Measurements from ENCODE around the gene PGAM2. TPM values are rescaled to one million over a fixed set of nuclear protein-coding genes. Genes with fewer than 3 reads are reported as not detected.
A peak's percentile ranks its signal among the peaks of the same experiment; 100 is the strongest.
"Not testable (repeated sequence)": the region's sequence is repeated elsewhere in the genome, so short reads cannot be mapped to it uniquely, and the experiment has no call there.

The PGAM2 gene
- total and polyA plus RNA-seq, 2 of the 13 experiments (the other 11 are each of a cell fraction or from before 2014, with no cell fraction given), result 0.22 TPM; not detected in 1

GRCh38 chr7:44043902-44044301, 21.5 kb downstream of the PGAM2 start (continued):
- TF ChIP-seq SNAPC4 (CRISPR knock-in tag; IDR thresholded peaks at IDR 0.05), result peak; percentile 18; the same call in 1 of the 2 replicates

GRCh38 chr7:44042221-44042620, 23.1 kb downstream of the PGAM2 start:
- ATAC-seq (no peak), FAIRE-seq (no peak), DNase-seq (ENCODE audit: low spot score) (no peak)
- 23% methylated on average over 2 of the region's 2 CpGs for WGBS (ENCODE audit: low lambda C conversion rate)
- H3K36me3 ChIP-seq (replicated peaks in 1 of 2; ENCODE audit: control insufficient read depth in 1 of 2, insufficient read depth in 2 of 2, low read length in 2 of 2), result peaks cover 6 to 9% of the 10 kb centered on the region in 2 experiments; a peak in 3 of 5 replicates
- no peaks in the 10 kb centered on the region; a peak in 1 of 5 replicates for H3K27me3 ChIP-seq (ENCODE audit: control insufficient read depth in 1 of 2, insufficient read depth in 2 of 2, low read length in 2 of 2)
- CTCF ChIA-PET (ENCODE audit: low intra/inter-chr PET ratio, low total read pairs), result no interaction called here
- in situ Hi-C loops (cut with HindIII; ENCODE audit: extremely low pct_ligation_motif_present, low pct_unique_long_range_greater_than_20kb) (no loop called here), intact Hi-C loops (cut with micrococcal nuclease; ENCODE audit: unreplicated experiment) (no loop called here)
- no peaks in the 10 kb centered on the region for H3K9me3 ChIP-seq (ENCODE audit: low read length)
- no TSS peak for BruUV-seq (replicated peaks)
- POLR2A ChIA-PET, result no interaction called here
- no peak overlapping the region for H3K4me3 ChIP-seq (replicated peaks in 1 of 3; ENCODE audit: insufficient read depth in 1 of 3, low read depth in 2 of 3, low read length in 3 of 3)
- H4K20me1 ChIP-seq (ENCODE audit: insufficient read depth, low read length), result no peaks in the 10 kb centered on the region
- H3K9ac ChIP-seq (ENCODE audit: insufficient read depth, low read depth, low read length), result no peak overlapping the region
- TF ChIP-seq TRIM24 (CRISPR knock-in tag; IDR thresholded peaks at IDR 0.05), result no peak
- peak; percentile 97; the same call in 1 of the 2 replicates for TF ChIP-seq ZNF564 (CRISPR knock-in tag; IDR thresholded peaks at IDR 0.05)
- H3K4me2 ChIP-seq (ENCODE audit: low read depth, low read length), result no peak overlapping the region
- no peak overlapping the region for H3K27ac ChIP-seq (ENCODE audit: extremely low read length, insufficient read depth, low read length)
- peaks cover 24% of the 10 kb centered on the region for H3K79me2 ChIP-seq (ENCODE audit: insufficient read depth, low read length)
- H3K4me1 ChIP-seq (ENCODE audit: insufficient read depth, low read length), result peaks cover 47% of the 10 kb centered on the region
- no peak overlapping the region for H2AFZ ChIP-seq (ENCODE audit: low read length)

GRCh38 chr7:44040493-44040891, 24.9 kb downstream of the PGAM2 start:
- H3K4me3 ChIP-seq (replicated peaks in 1 of 3; ENCODE audit: insufficient read depth in 1 of 3, low read depth in 2 of 3, low read length in 3 of 3); ATAC-seq; H3K36me3 ChIP-seq (replicated peaks in 1 of 2; ENCODE audit: control insufficient read depth in 1 of 2, insufficient read depth in 2 of 2, low read length in 2 of 2); H2AFZ ChIP-seq (ENCODE audit: low read length); H3K79me2 ChIP-seq (ENCODE audit: insufficient read depth, low read length); FAIRE-seq; H3K4me2 ChIP-seq (ENCODE audit: low read depth, low read length); in situ Hi-C loops (cut with HindIII; ENCODE audit: extremely low pct_ligation_motif_present, low pct_unique_long_range_greater_than_20kb); DNase-seq (ENCODE audit: low spot score); POLR2A ChIA-PET; H3K9ac ChIP-seq (ENCODE audit: insufficient read depth, low read depth, low read length); BruUV-seq (replicated peaks); intact Hi-C loops (cut with micrococcal nuclease; ENCODE audit: unreplicated experiment); CTCF ChIA-PET (ENCODE audit: low intra/inter-chr PET ratio, low total read pairs); H3K27me3 ChIP-seq (ENCODE audit: control insufficient read depth in 1 of 2, insufficient read depth in 2 of 2, low read length in 2 of 2); H3K9me3 ChIP-seq (ENCODE audit: low read length); H4K20me1 ChIP-seq (ENCODE audit: insufficient read depth, low read length); H3K27ac ChIP-seq (ENCODE audit: extremely low read length, insufficient read depth, low read length): not testable (repeated sequence)
- H3K4me1 ChIP-seq (ENCODE audit: insufficient read depth, low read length), result peaks cover 35% of the 10 kb centered on the region
- over 99% methylated on average over 25 of the region's 46 CpGs for WGBS (ENCODE audit: low lambda C conversion rate)

GRCh38 chr7:44039800-44040492, 25.4 kb downstream of the PGAM2 start:
- CTCF ChIA-PET (ENCODE audit: low intra/inter-chr PET ratio, low total read pairs); ATAC-seq; H3K79me2 ChIP-seq (ENCODE audit: insufficient read depth, low read length); POLR2A ChIA-PET; DNase-seq (ENCODE audit: low spot score); intact Hi-C loops (cut with micrococcal nuclease; ENCODE audit: unreplicated experiment); H3K9me3 ChIP-seq (ENCODE audit: low read length); H3K36me3 ChIP-seq (replicated peaks in 1 of 2; ENCODE audit: control insufficient read depth in 1 of 2, insufficient read depth in 2 of 2, low read length in 2 of 2); H3K27me3 ChIP-seq (ENCODE audit: control insufficient read depth in 1 of 2, insufficient read depth in 2 of 2, low read length in 2 of 2); H2AFZ ChIP-seq (ENCODE audit: low read length); in situ Hi-C loops (cut with HindIII; ENCODE audit: extremely low pct_ligation_motif_present, low pct_unique_long_range_greater_than_20kb); H3K9ac ChIP-seq (ENCODE audit: insufficient read depth, low read depth, low read length); FAIRE-seq; H4K20me1 ChIP-seq (ENCODE audit: insufficient read depth, low read length); H3K27ac ChIP-seq (ENCODE audit: extremely low read length, insufficient read depth, low read length); BruUV-seq (replicated peaks); H3K4me3 ChIP-seq (replicated peaks in 1 of 3; ENCODE audit: insufficient read depth in 1 of 3, low read depth in 2 of 3, low read length in 3 of 3); H3K4me2 ChIP-seq (ENCODE audit: low read depth, low read length): not testable (repeated sequence)
- H3K4me1 ChIP-seq (ENCODE audit: insufficient read depth, low read length), result peaks cover 33% of the 10 kb centered on the region
- WGBS (ENCODE audit: low lambda C conversion rate), result 96% methylated on average over 3 of the region's 40 CpGs

Data from HepG2 (cell line).